HG03354 (cell line): Measurements from ENCODE around the gene MTHFSD.
A peak's percentile ranks its signal among the peaks of the same experiment; 100 is the strongest.

ENCODE experiments used
- ATAC-seq: cut with Tn5 transposase; IDR thresholded peaks from one replicate; pipeline ENCODE4 v1.9.1; 2021; ENCODE audit warnings: mild to moderate bottlenecking; ENCODE audit not compliant: unreplicated experiment, poor library complexity, severe bottlenecking

MTHFSD gene

DNA sequence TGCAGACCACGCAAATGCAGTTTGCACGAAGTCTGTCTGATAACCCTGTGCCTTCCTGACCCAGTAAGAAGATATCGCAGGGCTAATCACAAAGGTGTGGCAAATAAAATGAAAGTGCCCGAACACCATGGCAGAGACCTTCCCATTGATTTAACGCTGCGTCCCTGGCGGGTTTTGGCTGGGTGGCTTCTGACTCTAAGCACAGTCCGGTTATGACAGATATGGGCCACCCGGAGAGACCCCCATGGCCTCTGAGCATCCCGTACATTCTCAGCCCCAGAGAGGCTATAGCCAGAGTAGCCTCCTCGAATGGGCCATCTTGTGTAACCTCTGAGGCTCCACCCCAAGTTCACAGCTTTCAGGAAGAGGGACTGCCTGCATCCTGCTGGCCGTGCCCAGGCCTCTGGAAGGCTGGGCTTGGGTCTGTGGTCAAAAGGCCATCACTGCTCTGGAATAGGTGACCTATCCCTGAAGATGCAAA is 17.0 kb upstream of the MTHFSD start:
- no peak for ATAC-seq

DNA sequence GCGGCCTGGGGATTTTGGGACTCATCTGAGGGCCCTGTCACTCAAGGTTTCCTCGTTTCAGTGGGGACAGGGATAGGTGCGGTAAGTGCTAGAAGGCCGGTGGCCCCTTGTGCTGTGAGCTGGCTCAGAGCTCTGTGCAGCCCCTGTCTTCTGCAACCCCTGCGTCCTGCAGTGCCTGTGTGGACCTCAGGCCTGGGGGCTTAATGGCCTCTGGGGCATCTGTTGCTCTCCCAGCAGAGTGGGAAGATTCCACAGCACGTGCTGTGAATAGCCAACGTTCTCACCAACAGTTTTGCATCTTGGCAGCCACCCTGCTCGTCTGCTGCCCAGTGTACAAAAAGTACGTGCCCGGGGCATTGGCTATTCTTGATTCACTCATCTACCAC is 16.5 kb upstream of the MTHFSD start:
- ATAC-seq, result no peak

DNA sequence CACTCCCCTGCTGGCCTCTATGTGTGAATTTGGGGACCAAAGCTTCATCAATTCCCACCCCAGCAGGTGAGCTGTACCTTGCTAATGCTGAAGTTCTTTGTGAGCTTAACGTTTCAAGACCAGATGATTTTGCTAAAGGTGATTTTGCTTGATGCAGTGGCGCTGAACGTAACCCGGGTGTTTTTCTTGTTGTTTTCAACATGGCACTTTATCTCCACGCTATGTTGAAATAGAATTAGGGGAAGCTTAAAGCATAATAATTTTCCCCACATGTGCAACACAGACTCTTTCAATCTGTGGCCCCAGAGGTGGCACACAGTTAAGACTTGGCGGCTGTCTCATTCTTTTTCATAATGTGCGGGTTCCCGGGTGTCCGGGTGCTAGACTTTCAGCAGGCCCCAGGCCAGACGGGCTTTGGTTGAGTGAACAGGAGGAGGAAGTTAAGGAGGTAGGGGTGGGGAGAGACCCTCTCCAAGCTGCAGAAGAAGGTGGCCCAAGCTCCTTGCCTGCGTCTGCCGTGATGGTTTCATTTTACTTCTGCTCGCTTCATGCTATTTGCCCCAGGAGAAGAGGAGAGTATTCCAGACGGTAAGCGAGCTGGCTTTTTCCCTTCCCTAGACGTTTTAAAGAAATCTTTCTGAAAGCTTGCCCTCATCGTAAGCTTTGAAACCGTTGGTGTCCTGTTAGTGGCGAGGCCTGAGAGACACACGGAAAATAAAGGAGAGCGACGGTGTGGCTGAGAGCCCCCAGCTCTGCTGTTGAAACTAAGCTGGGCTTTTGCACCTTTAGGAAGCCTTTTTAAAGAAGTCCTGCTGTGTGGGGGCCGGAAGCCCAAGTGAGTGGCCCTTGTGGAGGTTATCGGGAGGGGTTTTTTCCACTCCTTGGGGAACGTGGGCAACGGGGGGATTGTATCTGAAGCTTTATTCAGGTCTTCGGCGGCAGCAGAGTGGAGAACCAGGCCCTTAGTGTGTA is 15.8 kb upstream of the MTHFSD start:
- no peak for ATAC-seq

DNA sequence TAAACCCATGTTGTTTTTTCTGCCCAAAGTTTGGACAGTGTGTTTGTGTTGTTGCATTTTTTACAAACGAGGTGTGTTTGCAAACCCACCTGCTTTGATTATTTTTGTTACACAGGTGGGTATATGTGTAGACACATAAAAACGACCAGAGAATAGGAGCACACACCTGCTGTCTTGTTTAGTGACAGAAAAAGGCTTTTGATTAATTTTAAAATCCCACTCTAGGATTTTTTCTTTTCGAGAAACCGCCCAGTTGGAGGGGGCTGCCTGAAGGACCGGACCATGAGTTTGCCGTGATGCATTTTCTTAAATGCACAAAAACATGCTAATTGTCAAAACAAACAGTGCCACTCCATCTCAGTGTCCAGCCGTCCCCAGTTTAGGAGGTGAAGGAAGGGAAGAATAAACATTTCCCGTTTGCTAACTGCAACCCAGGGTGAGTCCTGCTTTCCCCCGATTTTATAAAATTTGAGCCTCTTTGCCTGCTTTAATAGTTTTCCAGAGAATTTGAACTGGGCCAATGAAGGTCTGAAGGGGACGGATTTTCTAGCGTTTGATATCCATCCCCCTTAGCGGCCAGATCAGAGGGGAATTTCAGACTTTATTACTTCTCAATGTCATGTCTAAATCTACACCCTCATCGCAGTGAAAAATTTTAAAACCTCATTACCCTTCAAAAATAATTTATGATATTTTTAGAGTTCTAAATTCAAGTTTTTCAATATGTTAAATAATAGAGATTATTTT is 14.8 kb upstream of the MTHFSD start:
- no peak for ATAC-seq

DNA sequence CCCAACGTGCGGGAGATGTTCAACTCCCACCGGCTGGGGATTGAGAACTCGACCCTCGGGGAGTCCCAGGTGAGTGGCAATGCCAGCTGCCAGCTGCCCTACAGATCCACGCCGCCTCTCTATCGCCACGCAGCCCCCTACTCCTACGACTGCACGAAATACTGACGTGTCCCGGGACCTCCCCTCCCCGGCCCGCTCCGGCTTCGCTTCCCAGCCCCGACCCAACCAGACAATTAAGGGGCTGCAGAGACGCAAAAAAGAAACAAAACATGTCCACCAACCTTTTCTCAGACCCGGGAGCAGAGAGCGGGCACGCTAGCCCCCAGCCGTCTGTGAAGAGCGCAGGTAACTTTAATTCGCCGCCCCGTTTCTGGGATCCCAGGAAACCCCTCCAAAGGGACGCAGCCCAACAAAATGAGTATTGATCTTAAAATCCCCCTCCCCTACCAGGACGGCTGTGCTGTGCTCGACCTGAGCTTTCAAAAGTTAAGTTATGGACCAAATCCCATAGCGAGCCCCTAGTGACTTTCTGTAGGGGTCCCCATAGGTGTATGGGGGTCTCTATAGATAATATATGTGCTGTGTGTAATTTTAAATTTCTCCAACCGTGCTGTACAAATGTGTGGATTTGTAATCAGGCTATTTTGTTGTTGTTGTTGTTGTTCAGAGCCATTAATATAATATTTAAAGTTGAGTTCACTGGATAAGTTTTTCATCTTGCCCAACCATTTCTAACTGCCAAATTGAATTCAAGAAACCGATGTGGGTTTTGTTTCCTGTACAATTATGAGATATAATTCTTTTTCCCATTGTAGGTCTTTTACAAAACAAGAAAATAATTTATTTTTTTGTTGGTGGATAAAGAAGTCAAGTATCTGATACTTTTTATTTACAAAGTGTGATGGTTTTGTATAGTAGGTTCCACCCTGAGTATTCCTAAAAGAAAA is 13.9 kb upstream of the MTHFSD start:
- ATAC-seq, result no peak

DNA sequence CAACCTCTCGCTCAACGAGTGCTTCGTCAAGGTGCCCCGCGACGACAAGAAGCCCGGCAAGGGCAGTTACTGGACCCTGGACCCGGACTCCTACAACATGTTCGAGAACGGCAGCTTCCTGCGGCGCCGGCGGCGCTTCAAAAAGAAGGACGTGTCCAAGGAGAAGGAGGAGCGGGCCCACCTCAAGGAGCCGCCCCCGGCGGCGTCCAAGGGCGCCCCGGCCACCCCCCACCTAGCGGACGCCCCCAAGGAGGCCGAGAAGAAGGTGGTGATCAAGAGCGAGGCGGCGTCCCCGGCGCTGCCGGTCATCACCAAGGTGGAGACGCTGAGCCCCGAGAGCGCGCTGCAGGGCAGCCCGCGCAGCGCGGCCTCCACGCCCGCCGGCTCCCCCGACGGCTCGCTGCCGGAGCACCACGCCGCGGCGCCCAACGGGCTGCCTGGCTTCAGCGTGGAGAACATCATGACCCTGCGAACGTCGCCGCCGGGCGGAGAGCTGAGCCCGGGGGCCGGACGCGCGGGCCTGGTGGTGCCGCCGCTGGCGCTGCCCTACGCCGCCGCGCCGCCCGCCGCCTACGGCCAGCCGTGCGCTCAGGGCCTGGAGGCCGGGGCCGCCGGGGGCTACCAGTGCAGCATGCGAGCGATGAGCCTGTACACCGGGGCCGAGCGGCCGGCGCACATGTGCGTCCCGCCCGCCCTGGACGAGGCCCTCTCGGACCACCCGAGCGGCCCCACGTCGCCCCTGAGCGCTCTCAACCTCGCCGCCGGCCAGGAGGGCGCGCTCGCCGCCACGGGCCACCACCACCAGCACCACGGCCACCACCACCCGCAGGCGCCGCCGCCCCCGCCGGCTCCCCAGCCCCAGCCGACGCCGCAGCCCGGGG is 12.9 kb upstream of the MTHFSD start:
- no peak for ATAC-seq

DNA sequence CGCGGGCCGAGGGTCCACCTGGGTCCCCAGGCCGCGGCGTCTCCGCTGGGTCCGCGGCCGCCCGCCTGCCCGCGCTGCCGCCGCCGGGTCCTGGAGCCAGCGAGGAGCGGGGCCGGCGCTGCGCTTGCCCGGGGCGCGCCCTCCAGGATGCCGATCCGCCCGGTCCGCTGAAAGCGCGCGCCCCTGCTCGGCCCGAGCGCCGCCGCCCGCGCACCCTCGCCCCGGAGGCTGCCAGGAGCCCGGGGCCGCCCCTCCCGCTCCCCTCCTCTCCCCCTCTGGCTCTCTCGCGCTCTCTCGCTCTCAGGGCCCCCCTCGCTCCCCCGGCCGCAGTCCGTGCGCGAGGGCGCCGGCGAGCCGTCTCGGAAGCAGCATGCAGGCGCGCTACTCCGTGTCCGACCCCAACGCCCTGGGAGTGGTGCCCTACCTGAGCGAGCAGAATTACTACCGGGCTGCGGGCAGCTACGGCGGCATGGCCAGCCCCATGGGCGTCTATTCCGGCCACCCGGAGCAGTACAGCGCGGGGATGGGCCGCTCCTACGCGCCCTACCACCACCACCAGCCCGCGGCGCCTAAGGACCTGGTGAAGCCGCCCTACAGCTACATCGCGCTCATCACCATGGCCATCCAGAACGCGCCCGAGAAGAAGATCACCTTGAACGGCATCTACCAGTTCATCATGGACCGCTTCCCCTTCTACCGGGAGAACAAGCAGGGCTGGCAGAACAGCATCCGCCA is 12.1 kb upstream of the MTHFSD start:
- no peak for ATAC-seq

DNA sequence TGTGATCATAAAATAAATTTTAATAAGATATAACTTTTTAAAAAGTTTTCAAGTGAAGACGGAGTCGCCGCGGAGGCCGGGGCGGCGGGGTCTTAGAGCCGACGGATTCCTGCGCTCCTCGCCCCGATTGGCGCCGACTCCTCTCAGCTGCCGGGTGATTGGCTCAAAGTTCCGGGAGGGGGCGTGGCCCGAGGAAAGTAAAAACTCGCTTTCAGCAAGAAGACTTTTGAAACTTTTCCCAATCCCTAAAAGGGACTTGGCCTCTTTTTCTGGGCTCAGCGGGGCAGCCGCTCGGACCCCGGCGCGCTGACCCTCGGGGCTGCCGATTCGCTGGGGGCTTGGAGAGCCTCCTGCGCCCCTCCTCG is 11.5 kb upstream of the MTHFSD start, which contains the start of gene FOXC2:
TSS of gene FOXC2 (plus strand) at position 229 of the 365 bp plus-strand sequence. CDS start 507 bp downstream, outside the sequence.
- ATAC-seq, result no peak

DNA sequence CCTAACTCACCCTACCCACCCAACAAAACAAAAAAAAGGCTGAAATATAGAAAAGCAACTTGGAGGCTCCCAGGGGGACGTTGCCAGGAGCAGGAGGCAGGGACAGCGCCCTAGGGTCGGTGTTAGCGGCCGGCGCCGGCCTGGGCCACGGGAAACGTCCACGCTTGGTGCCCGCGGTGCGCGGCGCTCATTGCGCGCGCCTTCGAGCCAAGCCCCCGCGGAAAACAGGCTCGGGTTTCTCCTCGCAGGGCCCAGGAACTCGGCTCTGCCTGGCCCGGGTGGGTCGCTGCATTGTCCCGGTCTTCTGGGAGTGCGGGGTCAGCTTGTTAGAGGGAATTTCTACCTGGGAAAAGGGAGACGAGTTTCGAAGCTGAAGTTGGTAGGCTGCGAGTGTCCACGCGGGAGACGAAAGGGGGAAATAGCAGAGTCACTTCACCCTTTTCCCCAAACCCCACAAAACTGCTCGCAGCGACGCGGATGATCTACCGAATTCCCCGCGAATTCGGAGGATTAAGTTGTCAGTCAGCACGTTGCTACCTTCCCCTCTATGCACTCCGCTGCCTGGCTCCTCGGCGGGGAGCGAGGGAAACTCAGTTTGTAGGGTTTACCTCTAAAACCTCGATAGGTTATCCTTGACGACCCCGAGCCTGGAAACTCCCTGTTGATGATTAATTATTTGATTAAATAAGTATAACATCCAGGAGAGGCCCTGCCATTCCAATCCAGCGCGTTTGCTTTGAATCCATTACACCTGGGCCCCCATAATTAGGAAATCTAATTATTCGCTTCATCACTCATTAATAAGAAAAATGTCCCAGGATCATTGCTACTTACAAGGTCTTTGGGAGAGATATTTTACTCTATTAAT is 10.8 kb upstream of the MTHFSD start:
- ATAC-seq, result no peak

DNA sequence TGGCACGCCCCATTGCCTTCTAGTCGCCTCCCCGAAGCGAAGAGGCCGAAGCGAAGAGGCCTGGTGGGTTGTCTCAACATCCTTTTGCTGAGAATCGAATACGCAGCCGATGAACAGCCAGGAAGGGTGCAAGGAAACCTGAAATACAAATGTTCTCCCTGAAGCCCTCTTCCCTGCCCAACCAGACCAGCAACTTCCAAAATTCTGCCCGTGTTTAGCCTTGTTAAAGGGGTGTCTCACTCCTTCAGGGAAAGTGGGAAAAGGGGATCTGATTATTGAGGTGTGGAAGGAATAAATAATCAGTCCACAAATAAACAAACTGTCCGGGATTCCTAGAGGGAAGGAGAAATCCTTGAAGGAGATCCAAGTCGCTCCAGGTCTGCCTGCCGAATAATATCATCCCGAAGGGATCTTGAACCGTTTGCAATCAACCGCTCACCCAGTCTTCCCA is 10.2 kb upstream of the MTHFSD start:
- ATAC-seq, result no peak

DNA sequence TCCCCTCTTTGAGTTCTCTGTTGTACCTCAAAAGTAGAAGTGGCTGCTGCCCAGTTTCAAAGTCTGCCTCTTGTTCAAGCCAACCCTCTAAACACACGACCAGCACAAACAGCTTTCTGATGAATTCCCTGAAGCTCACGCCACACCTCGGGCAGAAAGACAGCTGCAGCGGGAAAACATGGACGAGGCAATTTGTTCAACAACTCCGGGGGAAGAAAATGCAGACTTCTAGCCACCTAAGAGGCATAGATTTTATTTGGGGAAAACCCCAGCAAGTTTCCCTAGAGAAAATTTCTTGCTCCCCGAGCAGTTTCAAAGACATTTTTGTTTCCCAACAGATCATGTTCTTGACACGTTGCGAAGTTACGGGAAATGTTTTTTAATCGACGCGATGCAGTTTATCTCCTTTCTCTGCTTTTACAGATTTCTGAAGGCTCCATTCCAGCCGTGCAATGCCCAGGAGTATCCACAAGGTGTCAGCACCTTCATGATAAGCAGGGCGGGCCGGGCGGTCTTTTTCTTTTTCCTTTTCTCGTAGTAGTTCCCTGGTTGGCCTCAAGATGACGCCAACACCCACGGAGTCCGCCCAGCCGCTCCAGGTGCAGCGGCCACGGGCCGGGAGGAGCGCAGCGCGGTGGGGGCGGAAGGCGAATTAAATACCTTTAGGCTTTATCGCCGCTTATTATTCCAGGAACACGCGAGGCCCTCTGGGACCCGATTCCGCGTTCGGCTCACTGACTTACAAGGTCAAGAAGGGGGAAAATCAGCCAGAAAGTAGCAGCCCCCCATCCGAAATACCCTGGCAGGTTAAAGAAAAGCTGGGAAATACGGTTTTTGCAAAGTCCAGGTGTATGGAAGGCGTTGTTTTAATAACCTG is 8.7 kb upstream of the MTHFSD start:
- peak; percentile 84 for ATAC-seq

DNA sequence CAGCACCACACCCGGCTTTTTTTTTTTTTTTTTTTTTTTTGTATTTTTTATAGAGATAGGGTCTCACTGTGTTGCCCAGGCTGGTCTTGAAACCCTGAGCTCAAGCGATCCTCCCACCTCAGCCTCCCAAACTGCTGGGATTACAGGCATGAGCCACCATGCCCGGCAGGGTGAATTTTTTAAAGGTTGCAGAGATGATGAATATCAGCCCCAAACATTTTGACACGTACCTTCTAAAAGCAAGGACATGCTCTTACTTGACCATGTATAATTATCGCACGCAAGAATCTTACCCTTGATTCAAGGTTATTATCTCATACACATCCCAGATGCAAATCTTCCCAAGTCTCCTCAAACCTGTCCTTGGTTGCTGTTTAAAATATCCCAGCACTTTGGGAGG is 7.3 kb upstream of the MTHFSD start:
- ATAC-seq, result no peak

DNA sequence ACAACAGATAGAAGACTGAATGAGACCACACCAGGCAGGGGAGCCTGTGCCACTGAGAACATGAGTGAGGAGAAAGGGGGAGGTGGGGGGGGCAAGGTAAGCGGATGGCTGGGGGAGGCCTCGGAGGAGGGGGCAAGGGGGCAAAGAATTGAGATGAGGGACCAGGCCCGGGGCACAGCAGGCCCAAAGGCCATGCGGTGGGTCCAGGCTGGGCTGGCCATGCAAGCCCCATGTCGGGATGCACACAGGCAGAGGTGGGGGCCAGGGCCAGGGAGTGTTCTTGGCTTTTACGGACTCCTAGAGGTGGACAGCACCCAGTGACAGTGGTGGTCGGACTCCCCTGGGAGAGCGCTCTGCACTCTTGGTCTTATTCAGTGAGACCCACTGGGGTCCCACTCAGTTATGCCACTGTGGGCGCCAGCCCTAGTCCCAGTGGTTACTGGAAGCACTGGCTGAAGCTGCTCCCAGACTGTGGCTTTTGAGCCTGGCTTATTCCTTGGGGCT is 4.8 kb upstream of the MTHFSD start:
- no peak for ATAC-seq

DNA sequence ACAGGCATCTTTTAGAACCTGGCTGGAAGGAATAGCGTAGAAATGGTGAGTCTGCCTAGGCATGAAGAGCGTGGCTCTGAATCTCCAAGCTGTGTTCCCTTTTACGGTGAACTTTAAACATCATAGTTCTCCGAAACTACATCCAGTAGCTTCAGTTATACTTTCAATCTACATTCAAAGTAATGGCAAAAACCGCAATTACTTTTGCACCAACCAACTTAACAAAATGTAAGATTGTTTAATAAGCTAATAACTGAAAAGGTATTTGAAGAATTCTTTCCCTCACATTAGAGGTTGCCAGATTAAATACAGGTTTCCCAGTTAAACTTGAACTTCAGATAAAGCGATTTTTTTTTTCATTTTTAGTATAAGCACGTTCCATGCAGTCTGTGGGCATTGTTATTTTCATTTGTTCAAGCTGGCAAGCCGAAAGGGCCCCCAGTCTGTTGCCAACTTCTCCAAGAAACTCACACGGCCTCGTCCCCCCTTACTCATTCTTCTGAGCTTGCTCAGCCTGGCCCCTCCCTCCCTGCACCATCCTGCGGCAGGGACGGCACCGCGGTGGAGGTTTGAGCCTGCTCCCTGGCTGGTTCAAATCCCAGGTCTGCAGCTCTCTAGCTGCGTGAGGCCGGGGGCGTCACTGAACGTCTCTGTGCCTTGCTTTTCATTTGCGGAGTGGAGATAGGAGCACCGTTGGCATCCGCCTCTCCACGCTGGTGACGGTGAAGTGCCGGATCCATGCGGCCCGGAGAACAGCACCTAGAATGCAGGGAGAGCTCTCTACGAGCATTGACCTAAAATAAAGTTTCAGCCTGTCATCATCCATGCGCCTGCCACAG is 3.5 kb upstream of the MTHFSD start:
- no peak for ATAC-seq

DNA sequence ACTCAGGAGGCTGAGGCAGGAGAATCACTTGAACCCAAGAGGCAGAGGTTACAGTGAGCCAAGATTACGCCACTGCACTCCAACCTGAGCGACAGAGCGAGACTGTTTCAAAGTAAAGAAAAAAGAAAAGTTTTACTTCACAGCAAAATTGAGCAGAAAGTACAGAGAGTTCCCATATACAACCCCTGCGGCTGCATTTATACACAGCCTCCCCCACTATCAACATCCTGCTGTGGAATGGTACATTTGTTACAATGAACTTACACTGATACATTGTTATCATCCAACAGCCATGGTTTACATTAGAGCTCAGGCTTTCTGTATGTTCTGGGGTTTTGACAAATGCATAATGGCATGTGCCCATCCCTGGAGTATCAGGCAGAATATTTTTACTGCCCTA is 2.6 kb upstream of the MTHFSD start:
- no peak for ATAC-seq
